ENCODE results near the gene FHOD3. TPM values are rescaled to one million over a fixed set of nuclear protein-coding genes. Genes with fewer than 3 reads are reported as not detected.

Gene FHOD3
- total and polyA plus RNA-seq, 2 of the 8 experiments (the other 6 are each of a cell fraction or from before 2014, with no cell fraction given): 9.7 to 10.5 TPM

GRCh38 chr18:36264283-36264682, 33.2 kb upstream of the FHOD3 start:
- Histone ChIP-seq H3K4me3 (ENCODE audit: extremely low read depth in 1 of 4, insufficient read depth in 2 of 4, low read depth in 3 of 4, low read length in 4 of 4) (no peak overlapping the region), H4K5ac (ENCODE audit: insufficient read length, low read depth, low read length) (no peak overlapping the region), H3K23ac (ENCODE audit: insufficient read length) (no peak overlapping the region), H3K56ac (replicated peaks; ENCODE audit: insufficient read length, low read depth, low read length) (no peak overlapping the region), H3K79me2 (ENCODE audit: control insufficient read depth in 1 of 2, insufficient read depth in 2 of 2, low read length in 2 of 2) (no peaks in the 10 kb centered on the region), H3K27ac (ENCODE audit: low read depth, low read length) (no peak overlapping the region), H4K8ac (ENCODE audit: extremely low read depth, insufficient read depth, low read length) (no peak overlapping the region), H3K36me3 (ENCODE audit: control insufficient read depth in 2 of 4, insufficient read depth in 4 of 4, low read length in 3 of 4) (no peaks in the 10 kb centered on the region; a peak in 1 of 8 replicates), H3K14ac (ENCODE audit: insufficient read length) (no peak overlapping the region), H2AK5ac (ENCODE audit: low read depth, low read length) (no peak overlapping the region), H2BK15ac (ENCODE audit: low read length) (no peak overlapping the region), H3K9me3 (ENCODE audit: insufficient read depth in 2 of 2, low read depth in 1 of 2, low read length in 1 of 2) (no peaks in the 10 kb centered on the region), H3K23me2 (ENCODE audit: low read depth, low read length) (no peaks in the 10 kb centered on the region; the same call in 1 of the 2 replicates), H3K79me1 (ENCODE audit: low read depth, low read length) (no peaks in the 10 kb centered on the region), H2AFZ (ENCODE audit: low read length) (no peak overlapping the region), H4K91ac (replicated peaks; ENCODE audit: insufficient read length, low read length) (no peak overlapping the region), H3K27me3 (replicated peaks in 1 of 4; ENCODE audit: control insufficient read depth in 3 of 4, extremely low read depth in 1 of 4, insufficient read depth in 3 of 4, low read length in 3 of 4) (no peaks in the 10 kb centered on the region), H3K9ac (replicated peaks in 1 of 4; ENCODE audit: extremely low read depth in 1 of 4, low read depth in 3 of 4, low read length in 3 of 4) (no peak overlapping the region), H3K4ac (replicated peaks; ENCODE audit: insufficient read length, low read depth, low read length) (no peak overlapping the region), H3K4me1 (replicated peaks in 1 of 4; ENCODE audit: control insufficient read depth in 3 of 4, insufficient read depth in 4 of 4, low read length in 3 of 4) (no peaks in the 10 kb centered on the region; a peak in 1 of 7 replicates), H4K20me1 (replicated peaks in 1 of 2; ENCODE audit: control insufficient read depth in 1 of 2, insufficient read depth in 2 of 2, low read length in 2 of 2) (no peaks in the 10 kb centered on the region), H2BK120ac (replicated peaks; ENCODE audit: low read depth, low read length) (no peak overlapping the region), H2BK5ac (ENCODE audit: low read depth, low read length) (no peak overlapping the region), H2BK12ac (ENCODE audit: low read depth, low read length) (no peak overlapping the region), H3K4me2 (ENCODE audit: insufficient read depth in 1 of 2, low read depth in 2 of 2, low read length in 2 of 2) (no peak overlapping the region), H3K18ac (ENCODE audit: extremely low read depth, low read length) (no peak overlapping the region), H2BK20ac (ENCODE audit: low read length) (no peak overlapping the region)
- no peak for DNase-seq (ENCODE audit: low read depth in 1 of 2, low spot score in 2 of 2)
- POLR2A ChIA-PET (ENCODE audit: partially characterized antibody): interaction anchor here (0.9 kb wide), 1 partner anchor 9 kb away, joined by 4 read pairs; no protein-coding TSS in a partner anchor
- 89% methylated on average over 8 of the region's 8 CpGs; no CpG with 5 or more reads in 1 of the 2 experiments for WGBS, 2 experiments (ENCODE audit: extremely low coverage in 1 of 2, insufficient coverage in 1 of 2, insufficient read length in 1 of 2, insufficient replicate concordance in 2 of 2, low coverage in 1 of 2, low lambda C conversion rate in 2 of 2, missing lambda C conversion rate in 1 of 2)
- CTCF ChIA-PET (ENCODE audit: partially characterized antibody): interaction anchor here (0.6 to 2.0 kb wide), 9 partner anchors 13 to 1272 kb away, joined by 3 to 7 read pairs (median 3); no protein-coding TSS in a partner anchor
- no peak for FAIRE-seq
- TF ChIP-seq PHF8 (conservative IDR thresholded peaks at IDR 0.05; ENCODE audit: low read depth, low read length) (no peak), POLR2A (IDR thresholded peaks at IDR 0.05; ENCODE audit: control extremely low read depth in 1 of 2, low read depth in 2 of 2, low read length in 2 of 2) (no peak), POLR2AphosphoS5 (IDR thresholded peaks at IDR 0.05; ENCODE audit: low read depth, low read length) (no peak), GABPA (IDR thresholded peaks at IDR 0.05; ENCODE audit: borderline replicate concordance, insufficient read depth, low read length) (no peak), BCL11A (IDR thresholded peaks at IDR 0.05; ENCODE audit: low read depth in 2 of 2, low read length in 2 of 2) (no peak), POU5F1 (IDR thresholded peaks at IDR 0.05; ENCODE audit: low read depth, low read length) (no peak), SRF (IDR thresholded peaks at IDR 0.05; ENCODE audit: low read depth, low read length) (no peak), JUN (IDR thresholded peaks at IDR 0.05; ENCODE audit: low read depth, low read length) (no peak), KDM4A (IDR thresholded peaks at IDR 0.05; ENCODE audit: low read depth, low read length, severe bottlenecking) (no peak), SP4 (IDR thresholded peaks at IDR 0.05; ENCODE audit: low read length) (no peak), SP1 (IDR thresholded peaks at IDR 0.05; ENCODE audit: low read depth, low read length) (no peak), ATF3 (IDR thresholded peaks at IDR 0.05; ENCODE audit: insufficient read depth, low read depth, low read length) (no peak), CREB1 (IDR thresholded peaks at IDR 0.05) (no peak), EGR1 (IDR thresholded peaks at IDR 0.05; ENCODE audit: borderline replicate concordance, low read depth, low read length) (no peak), BRCA1 (IDR thresholded peaks at IDR 0.05; ENCODE audit: low read depth, low read length) (no peak), KDM5A (IDR thresholded peaks at IDR 0.05; ENCODE audit: low read length) (no peak)
